HepG2 (cell line): Measurements from ENCODE around the gene EIF5A. TPM values are rescaled to one million over a fixed set of nuclear protein-coding genes. Genes with fewer than 3 reads are reported as not detected.
A peak's percentile ranks its signal among the peaks of the same experiment; 100 is the strongest.

Source experiments
- ATRX ChIP-seq: sonication (generic); formaldehyde crosslinking; IDR thresholded peaks from 2 replicates; pipeline ENCODE4 v1.4.0; 2020; ENCODE audit warnings: missing genetic modification reagents, borderline replicate concordance
- CHD4 ChIP-seq: fragments of 200-600 bp; sonication (generic); IDR thresholded peaks from 2 replicates; pipeline ENCODE4 v1.7.0; 2017; ENCODE audit warnings: mild to moderate bottlenecking, low read length, borderline replicate concordance
- EED ChIP-seq: sonication (generic); formaldehyde crosslinking; IDR thresholded peaks from 2 replicates; pipeline ENCODE4 v1.5.0; 2020; ENCODE audit warnings: mild to moderate bottlenecking, missing genetic modification reagents
- FOXJ3 ChIP-seq: sonication (generic); formaldehyde crosslinking; IDR thresholded peaks from 2 replicates; pipeline ENCODE4 v1.4.0; 2020; ENCODE audit warnings: missing genetic modification reagents, mild to moderate bottlenecking, borderline replicate concordance
- GATAD1 ChIP-seq: IDR thresholded peaks from 2 replicates; pipeline ENCODE4 v1.6.1; 2016; ENCODE audit warnings: missing genetic modification reagents, missing compliant biosample characterization
- HDAC2 ChIP-seq: sonication (generic); formaldehyde crosslinking; IDR thresholded peaks from 2 replicates; pipeline ENCODE4 v1.4.0; 2020; ENCODE audit warnings: missing genetic modification reagents
- ISL2 ChIP-seq: sonication (generic); formaldehyde crosslinking; IDR thresholded peaks from 2 replicates; pipeline ENCODE4 v1.5.0; 2020; ENCODE audit warnings: missing genetic modification reagents
- LCORL ChIP-seq, 2 experiments: fragments of 450-650 bp in 1 of 2; sonication (generic) in 1 of 2; formaldehyde crosslinking in 1 of 2; IDR thresholded peaks; 2 replicates each; pipeline versions ENCODE4 v1.5.0 to v1.6.1; 2017 to 2020; ENCODE audit warnings: antibody characterized with exemption in 1 of 2, missing genetic modification reagents in 1 of 2
- NBN ChIP-seq: fragments of 450-650 bp; conservative IDR thresholded peaks from 2 replicates; pipeline ENCODE4 v1.6.1; 2017
- NFIC ChIP-seq: IDR thresholded peaks from 2 replicates; pipeline ENCODE4 v1.6.1; 2012; ENCODE audit warnings: mild to moderate bottlenecking, low read length, inconsistent platforms
- PPARG ChIP-seq: conservative IDR thresholded peaks from 2 replicates; pipeline ENCODE4 v1.6.1; 2016; ENCODE audit warnings: missing biosample characterization, missing genetic modification reagents
- RCOR2 ChIP-seq: IDR thresholded peaks from 2 replicates; pipeline ENCODE4 v1.6.1; 2016; ENCODE audit warnings: missing biosample characterization, missing genetic modification reagents
- SALL2 ChIP-seq: sonication (generic); formaldehyde crosslinking; IDR thresholded peaks from 2 replicates; pipeline ENCODE4 v1.8.1; 2023; ENCODE audit warnings: mild to moderate bottlenecking, missing genetic modification reagents, inconsistent platforms
- SATB2 ChIP-seq: sonication (generic); formaldehyde crosslinking; IDR thresholded peaks from 2 replicates; pipeline ENCODE4 v1.5.0; 2020; ENCODE audit warnings: missing genetic modification reagents
- SETDB1 ChIP-seq: sonication (generic); formaldehyde crosslinking; IDR thresholded peaks from 2 replicates; pipeline ENCODE4 v1.5.1; 2020; ENCODE audit warnings: missing genetic modification reagents, mild to moderate bottlenecking, borderline replicate concordance
- SMARCC2 ChIP-seq: fragments of 450-650 bp; IDR thresholded peaks from 2 replicates; pipeline ENCODE4 v1.6.1; 2017; ENCODE audit warnings: antibody characterized with exemption, mild to moderate bottlenecking
- SOX6 ChIP-seq, 2 experiments: fragments of 450-650 bp in 1 of 2; sonication (generic) in 1 of 2; formaldehyde crosslinking in 1 of 2; IDR thresholded peaks; 2 replicates each; pipeline versions ENCODE4 v1.4.0 to v1.6.1; 2017 to 2020; ENCODE audit warnings: antibody characterized with exemption in 1 of 2, mild to moderate bottlenecking in 1 of 2, missing genetic modification reagents in 1 of 2
- TBX3 ChIP-seq: fragments of 450-650 bp; IDR thresholded peaks from 2 replicates; pipeline ENCODE4 v1.6.1; 2017; ENCODE audit warnings: antibody characterized with exemption, mild to moderate bottlenecking, inconsistent platforms, borderline replicate concordance
- TFDP2 ChIP-seq: sonication (generic); formaldehyde crosslinking; IDR thresholded peaks from 2 replicates; pipeline ENCODE4 v1.4.0; 2020; ENCODE audit warnings: missing genetic modification reagents
- ZFP90 ChIP-seq: sonication (generic); formaldehyde crosslinking; IDR thresholded peaks from 2 replicates; pipeline ENCODE4 v1.8.0; 2022; ENCODE audit warnings: missing genetic modification reagents, mild to moderate bottlenecking, inconsistent platforms, borderline replicate concordance
- ZKSCAN5 ChIP-seq: sonication (generic); formaldehyde crosslinking; IDR thresholded peaks from 2 replicates; pipeline ENCODE4 v1.5.1; 2020; ENCODE audit warnings: mild to moderate bottlenecking, missing genetic modification reagents
- ZNF224 ChIP-seq: sonication (generic); formaldehyde crosslinking; IDR thresholded peaks from 2 replicates; pipeline ENCODE4 v1.5.0; 2020; ENCODE audit warnings: mild to moderate bottlenecking, missing genetic modification reagents
- ZNF292 ChIP-seq: sonication (generic); formaldehyde crosslinking; IDR thresholded peaks from 2 replicates; pipeline ENCODE4 v1.8.1; 2022; ENCODE audit warnings: mild to moderate bottlenecking, low read depth, missing genetic modification reagents, borderline replicate concordance
- ZNF576 ChIP-seq: sonication (generic); formaldehyde crosslinking; IDR thresholded peaks from 2 replicates; pipeline ENCODE4 v1.4.0; 2020; ENCODE audit warnings: mild to moderate bottlenecking, missing genetic modification reagents
- ZNF660 ChIP-seq: sonication (generic); formaldehyde crosslinking; IDR thresholded peaks from 2 replicates; pipeline ENCODE4 v1.5.1; 2020; ENCODE audit warnings: mild to moderate bottlenecking, low read depth, missing genetic modification reagents, borderline replicate concordance
- polyA plus RNA-seq, 8 experiments: library from polyadenylated mRNA; depleted of rRNA in 3 of 8; stranded (reverse) in 7 of 8; unstranded in 1 of 8; fragments of >200 nt; fragmentation: Illumina TruSeq in 4 of 8; extraction: Trizol in 4 of 8; gene quantifications; 2 replicates each; pipeline versions ENCODE4 v1.2.1 to v1.2.3, GENCODE V29; 2011 to 2016; ENCODE audit warnings: low read depth in 4 of 8, missing spikeins in 1 of 8, mixed read lengths in 1 of 8; ENCODE audit not compliant: insufficient read depth in 1 of 8
- total RNA-seq, 5 experiments: library from RNA; depleted of rRNA; stranded (reverse); fragments of >200 nt; fragmentation: Illumina TruSeq; extraction: Trizol; gene quantifications; 2 replicates each; pipeline ENCODE4 v1.2.3, GENCODE V29; 2016; ENCODE audit warnings: low read depth in 1 of 5
- TF ChIP-seq, protein P1 (sequence below), 2 experiments: sonication (generic) in 1 of 2; formaldehyde crosslinking in 1 of 2; IDR thresholded peaks; 2 replicates each; pipeline versions ENCODE4 v1.4.0 to v1.6.1; 2016 to 2020; ENCODE audit warnings: borderline replicate concordance in 1 of 2, low read depth in 1 of 2, mild to moderate bottlenecking in 1 of 2, missing genetic modification reagents in 1 of 2

The EIF5A gene
- total and polyA plus RNA-seq, 2 of the 13 experiments (the other 11 are each of a cell fraction or from before 2014, with no cell fraction given): 319 to 337 TPM

DNA sequence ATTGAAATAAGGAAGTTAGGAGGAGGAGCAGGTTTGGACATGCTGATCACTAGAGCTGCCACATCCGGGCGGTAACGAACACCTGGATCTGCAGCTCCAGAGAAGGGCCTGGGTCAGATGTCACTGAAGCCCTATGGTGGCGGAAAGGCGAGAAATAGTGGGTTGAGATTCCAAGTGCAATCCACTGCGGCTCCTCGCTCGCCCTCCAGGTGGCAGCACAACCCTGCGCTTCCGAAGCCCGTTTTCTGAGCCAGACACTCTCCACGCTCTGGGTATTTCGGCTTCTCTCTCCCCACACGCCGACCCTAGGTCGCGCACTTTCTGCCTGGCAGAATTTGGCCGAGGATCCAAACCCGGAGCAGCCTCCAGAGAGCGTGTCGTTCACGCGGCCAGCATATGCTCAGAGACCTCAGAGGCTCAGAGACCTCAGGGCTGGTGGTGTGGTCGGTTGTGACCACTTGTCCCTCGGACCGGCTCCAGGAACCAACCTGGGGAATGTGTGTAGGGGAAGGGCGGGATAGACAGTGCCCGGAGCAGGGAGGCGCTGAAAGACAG is 26.8 kb upstream of the EIF5A start (continued):
- TF ChIP-seq ATRX (no peak), ZNF660 (CRISPR knock-in tag) (no peak), PPARG (CRISPR knock-in tag) (peak; percentile 64; the same call in 1 of the 2 replicates), SETDB1 (CRISPR knock-in tag) (no peak), LCORL (IDR thresholded peaks at IDR 0.05) (no peak), LCORL (CRISPR knock-in tag; IDR thresholded peaks at IDR 0.05) (peak; percentile 79; the same call in 1 of the 2 replicates), SATB2 (CRISPR knock-in tag) (no peak), EED (CRISPR knock-in tag) (no peak), FOXJ3 (CRISPR knock-in tag) (no peak), TBX3 (no peak), TFDP2 (CRISPR knock-in tag) (peak; percentile 51; the same call in 1 of the 2 replicates), NFIC (no peak), ZNF224 (CRISPR knock-in tag) (peak; percentile 74; the same call in 1 of the 2 replicates), RCOR2 (CRISPR knock-in tag) (0 out of 2 replicates have a peak, but pooled peaks have one; percentile 9), SALL2 (CRISPR knock-in tag) (peak; percentile 70; the same call in 1 of the 2 replicates), NBN (no peak), SMARCC2 (no peak), SOX6 (IDR thresholded peaks at IDR 0.05) (no peak), SOX6 (CRISPR knock-in tag; IDR thresholded peaks at IDR 0.05) (peak; percentile 16; the same call in 1 of the 2 replicates), HDAC2 (CRISPR knock-in tag) (peak; percentile 57; the same call in 1 of the 2 replicates), ISL2 (CRISPR knock-in tag) (0 out of 2 replicates have a peak, but pooled peaks have one; percentile 42), ZNF576 (no peak), GATAD1 (CRISPR knock-in tag) (peak; percentile 61), ZKSCAN5 (CRISPR knock-in tag) (no peak), ZFP90 (peak; percentile 41; the same call in 1 of the 2 replicates), CHD4 (no peak), ZNF292 (CRISPR knock-in tag) (no peak; the same call in 1 of the 2 replicates)
- TF ChIP-seq, protein P1, sequence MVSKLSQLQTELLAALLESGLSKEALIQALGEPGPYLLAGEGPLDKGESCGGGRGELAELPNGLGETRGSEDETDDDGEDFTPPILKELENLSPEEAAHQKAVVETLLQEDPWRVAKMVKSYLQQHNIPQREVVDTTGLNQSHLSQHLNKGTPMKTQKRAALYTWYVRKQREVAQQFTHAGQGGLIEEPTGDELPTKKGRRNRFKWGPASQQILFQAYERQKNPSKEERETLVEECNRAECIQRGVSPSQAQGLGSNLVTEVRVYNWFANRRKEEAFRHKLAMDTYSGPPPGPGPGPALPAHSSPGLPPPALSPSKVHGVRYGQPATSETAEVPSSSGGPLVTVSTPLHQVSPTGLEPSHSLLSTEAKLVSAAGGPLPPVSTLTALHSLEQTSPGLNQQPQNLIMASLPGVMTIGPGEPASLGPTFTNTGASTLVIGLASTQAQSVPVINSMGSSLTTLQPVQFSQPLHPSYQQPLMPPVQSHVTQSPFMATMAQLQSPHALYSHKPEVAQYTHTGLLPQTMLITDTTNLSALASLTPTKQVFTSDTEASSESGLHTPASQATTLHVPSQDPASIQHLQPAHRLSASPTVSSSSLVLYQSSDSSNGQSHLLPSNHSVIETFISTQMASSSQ (IDR thresholded peaks at IDR 0.05; ENCODE audit: low read depth): no peak
- TF ChIP-seq, protein P1 (CRISPR knock-in tag; IDR thresholded peaks at IDR 0.05; ENCODE audit: borderline replicate concordance): 0 out of 2 replicates have a peak, but pooled peaks have one; percentile 31
